NB4 (cell line): ENCODE measurements around the gene ARAF.

Experiments used
- DNase-seq: peaks from one replicate; pipeline ENCODE4 v3.0.0; 2010; ENCODE audit warnings: low read depth
- H3K4me3 ChIP-seq: one replicate; pipeline ENCODE4 v1.5.1; 2011; ENCODE audit warnings: mild to moderate bottlenecking, low read depth, low read length, moderate library complexity
- MYC ChIP-seq: IDR thresholded peaks from 2 replicates; pipeline ENCODE4 v1.6.1; 2011; ENCODE audit warnings: low read depth, low read length
- POLR2A ChIP-seq: IDR thresholded peaks from 2 replicates; pipeline ENCODE4 v1.6.1; 2011; ENCODE audit warnings: mild to moderate bottlenecking; ENCODE audit not compliant: insufficient read length; ENCODE audit errors: extremely low read depth
- TF ChIP-seq, protein P1 (sequence below): IDR thresholded peaks from one replicate; pipeline ENCODE4 v1.5.1; 2012; ENCODE audit warnings: low read depth, low read length
- TF ChIP-seq, protein P2 (sequence below): IDR thresholded peaks from 2 replicates; pipeline ENCODE4 v1.6.1; 2011; ENCODE audit warnings: low read depth, low read length

Gene ARAF

DNA sequence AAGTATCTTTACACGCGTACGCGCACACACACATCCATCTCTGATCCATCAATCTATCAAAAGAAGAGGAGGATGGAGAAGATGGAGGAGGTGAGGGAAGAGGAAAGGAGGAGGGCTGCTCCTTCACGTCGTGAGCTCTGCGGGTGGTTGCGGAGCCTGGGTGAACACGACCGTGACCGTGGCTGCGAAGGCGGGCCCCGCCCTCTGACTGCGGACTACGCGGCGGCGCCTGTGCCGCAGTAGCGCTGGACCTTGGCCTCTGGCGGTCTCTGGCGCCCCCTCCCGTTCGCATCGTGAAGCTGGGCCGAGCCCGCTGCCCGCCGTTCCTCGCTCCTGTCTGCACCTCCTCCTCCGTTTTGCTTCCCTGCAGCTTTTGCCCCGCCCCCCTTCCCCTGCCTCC is 37.7 kb upstream of the ARAF start:
- TF ChIP-seq, protein P1, sequence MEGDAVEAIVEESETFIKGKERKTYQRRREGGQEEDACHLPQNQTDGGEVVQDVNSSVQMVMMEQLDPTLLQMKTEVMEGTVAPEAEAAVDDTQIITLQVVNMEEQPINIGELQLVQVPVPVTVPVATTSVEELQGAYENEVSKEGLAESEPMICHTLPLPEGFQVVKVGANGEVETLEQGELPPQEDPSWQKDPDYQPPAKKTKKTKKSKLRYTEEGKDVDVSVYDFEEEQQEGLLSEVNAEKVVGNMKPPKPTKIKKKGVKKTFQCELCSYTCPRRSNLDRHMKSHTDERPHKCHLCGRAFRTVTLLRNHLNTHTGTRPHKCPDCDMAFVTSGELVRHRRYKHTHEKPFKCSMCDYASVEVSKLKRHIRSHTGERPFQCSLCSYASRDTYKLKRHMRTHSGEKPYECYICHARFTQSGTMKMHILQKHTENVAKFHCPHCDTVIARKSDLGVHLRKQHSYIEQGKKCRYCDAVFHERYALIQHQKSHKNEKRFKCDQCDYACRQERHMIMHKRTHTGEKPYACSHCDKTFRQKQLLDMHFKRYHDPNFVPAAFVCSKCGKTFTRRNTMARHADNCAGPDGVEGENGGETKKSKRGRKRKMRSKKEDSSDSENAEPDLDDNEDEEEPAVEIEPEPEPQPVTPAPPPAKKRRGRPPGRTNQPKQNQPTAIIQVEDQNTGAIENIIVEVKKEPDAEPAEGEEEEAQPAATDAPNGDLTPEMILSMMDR, result peak; percentile 43
- TF ChIP-seq, protein P2, sequence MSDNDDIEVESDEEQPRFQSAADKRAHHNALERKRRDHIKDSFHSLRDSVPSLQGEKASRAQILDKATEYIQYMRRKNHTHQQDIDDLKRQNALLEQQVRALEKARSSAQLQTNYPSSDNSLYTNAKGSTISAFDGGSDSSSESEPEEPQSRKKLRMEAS, result 0 out of 2 replicates have a peak, but pooled peaks have one; percentile 7
- TF ChIP-seq POLR2A, result no peak
- TF ChIP-seq MYC, result no peak
- peak; percentile 78 for DNase-seq
- H3K4me3 ChIP-seq, result no peak overlapping the region

DNA sequence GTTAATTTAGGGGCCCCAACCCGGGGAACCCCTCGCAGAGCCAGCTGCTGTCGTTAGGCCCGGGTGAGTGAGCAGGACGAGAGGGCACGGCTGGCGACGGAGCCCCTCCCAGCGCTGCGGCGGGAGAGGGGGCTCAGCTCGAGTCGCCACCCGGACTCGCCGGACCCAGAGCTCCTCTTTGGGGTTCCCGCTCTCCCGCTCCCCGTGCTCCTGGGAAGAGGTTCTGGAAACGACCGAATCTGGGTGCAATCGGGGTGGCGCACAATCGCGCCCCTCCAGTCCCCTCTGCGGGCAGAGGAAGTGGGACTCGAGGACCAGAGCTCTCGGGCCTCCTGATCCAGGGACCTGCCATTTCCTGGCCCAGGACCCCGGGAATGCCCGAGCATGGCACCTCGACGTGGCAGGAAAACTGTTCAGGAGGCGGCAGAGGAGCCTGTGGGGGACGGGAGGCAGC is 37.3 kb upstream of the ARAF start:
- no peak for DNase-seq
- TF ChIP-seq MYC, result no peak
- TF ChIP-seq, protein P2, result no peak
- TF ChIP-seq, protein P1, result no peak
- no peak overlapping the region for H3K4me3 ChIP-seq

DNA sequence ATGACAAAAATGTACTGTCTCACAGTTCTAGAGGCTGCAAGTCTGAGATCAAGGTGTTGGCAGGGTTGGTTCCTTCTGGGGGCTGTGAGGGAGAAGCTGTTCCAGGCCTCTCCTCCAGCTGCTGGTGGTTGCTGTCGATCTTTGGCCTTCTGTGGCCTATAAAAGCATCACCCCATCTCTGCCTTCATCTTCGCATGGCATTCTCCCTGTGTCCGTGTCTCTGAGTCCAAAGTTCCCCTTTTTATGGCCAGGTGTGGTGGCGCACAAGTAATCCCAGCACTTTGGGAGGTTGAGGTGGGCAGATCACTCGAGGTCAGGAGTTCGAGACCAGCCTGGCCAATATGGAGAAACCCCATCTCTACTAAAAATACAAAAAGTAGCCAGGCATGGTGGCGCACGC is 31.5 kb upstream of the ARAF start:
- TF ChIP-seq POLR2A (no peak), MYC (no peak)
- TF ChIP-seq, protein P1, result no peak
- TF ChIP-seq, protein P2, result no peak
- H3K4me3 ChIP-seq, result no peak overlapping the region
- DNase-seq, result no peak

DNA sequence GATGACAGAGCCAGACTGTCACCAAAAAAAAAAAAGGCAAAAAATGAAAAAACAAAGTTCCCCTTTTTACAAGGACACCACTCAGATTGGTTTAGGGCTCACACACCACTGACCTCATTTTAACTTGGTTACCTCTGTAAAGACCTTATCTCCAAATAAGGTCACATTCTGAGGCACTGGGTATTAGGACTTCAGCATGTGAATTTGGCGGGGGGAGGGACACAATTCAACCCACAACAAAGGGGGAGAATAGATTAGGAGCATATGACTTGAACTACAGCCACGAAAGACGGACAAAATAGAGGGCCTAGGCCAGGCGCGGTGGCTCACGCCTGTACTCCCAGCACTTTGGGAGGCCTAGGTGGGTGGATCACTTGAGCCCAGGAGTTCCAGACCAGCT is 31.0 kb upstream of the ARAF start:
- no peak overlapping the region for H3K4me3 ChIP-seq
- TF ChIP-seq, protein P2, result no peak
- TF ChIP-seq MYC (no peak), POLR2A (no peak)
- TF ChIP-seq, protein P1, result no peak
- DNase-seq, result peak; percentile 42

DNA sequence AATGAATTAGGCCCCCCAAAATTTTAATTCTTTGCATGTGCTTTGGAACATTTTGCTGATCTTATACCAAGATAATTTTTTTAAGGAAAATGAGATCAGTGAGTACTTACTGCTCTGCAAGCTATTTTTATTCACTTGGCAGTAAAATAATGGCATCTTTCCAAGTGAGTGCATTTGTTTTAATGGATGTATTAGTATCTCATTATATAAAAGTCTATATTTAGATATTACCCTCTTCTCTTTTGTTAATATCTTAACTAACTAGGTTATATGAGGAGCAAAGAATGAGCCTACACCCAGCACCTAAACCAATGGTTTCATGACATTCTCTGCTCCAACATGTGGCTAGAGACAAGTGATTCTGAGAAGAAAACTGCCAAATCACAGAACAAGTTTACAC is 21.1 kb upstream of the ARAF start:
- TF ChIP-seq MYC (no peak), POLR2A (no peak)
- TF ChIP-seq, protein P1, result no peak
- TF ChIP-seq, protein P2, result no peak
- no peak for DNase-seq
- H3K4me3 ChIP-seq, result no peak overlapping the region
